Measurements from ENCODE around the gene MAPK8IP1.

DNA sequence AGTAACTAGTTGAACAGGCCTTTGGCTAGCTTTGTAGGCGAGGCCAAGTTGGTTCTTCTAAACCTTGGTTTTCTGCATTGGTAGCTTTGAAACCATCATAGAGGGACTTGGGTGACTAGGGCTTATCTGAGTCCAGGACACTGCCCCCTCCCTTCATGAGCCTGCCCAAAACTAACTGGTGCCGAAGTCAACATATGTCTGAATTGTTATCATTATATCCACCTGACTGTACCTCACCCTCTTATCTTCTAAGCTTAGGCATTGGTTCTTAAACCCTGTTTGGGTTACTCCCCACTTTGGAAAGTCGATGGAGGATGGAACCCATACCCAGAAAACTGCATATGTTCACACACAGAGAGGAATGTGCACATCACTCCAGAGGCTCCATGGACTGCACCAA is 7.6 kb upstream of the MAPK8IP1 start:
- TF ChIP-seq, protein P1, sequence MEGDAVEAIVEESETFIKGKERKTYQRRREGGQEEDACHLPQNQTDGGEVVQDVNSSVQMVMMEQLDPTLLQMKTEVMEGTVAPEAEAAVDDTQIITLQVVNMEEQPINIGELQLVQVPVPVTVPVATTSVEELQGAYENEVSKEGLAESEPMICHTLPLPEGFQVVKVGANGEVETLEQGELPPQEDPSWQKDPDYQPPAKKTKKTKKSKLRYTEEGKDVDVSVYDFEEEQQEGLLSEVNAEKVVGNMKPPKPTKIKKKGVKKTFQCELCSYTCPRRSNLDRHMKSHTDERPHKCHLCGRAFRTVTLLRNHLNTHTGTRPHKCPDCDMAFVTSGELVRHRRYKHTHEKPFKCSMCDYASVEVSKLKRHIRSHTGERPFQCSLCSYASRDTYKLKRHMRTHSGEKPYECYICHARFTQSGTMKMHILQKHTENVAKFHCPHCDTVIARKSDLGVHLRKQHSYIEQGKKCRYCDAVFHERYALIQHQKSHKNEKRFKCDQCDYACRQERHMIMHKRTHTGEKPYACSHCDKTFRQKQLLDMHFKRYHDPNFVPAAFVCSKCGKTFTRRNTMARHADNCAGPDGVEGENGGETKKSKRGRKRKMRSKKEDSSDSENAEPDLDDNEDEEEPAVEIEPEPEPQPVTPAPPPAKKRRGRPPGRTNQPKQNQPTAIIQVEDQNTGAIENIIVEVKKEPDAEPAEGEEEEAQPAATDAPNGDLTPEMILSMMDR (IDR thresholded peaks at IDR 0.05), result no peak
- no peak for TF ChIP-seq EP300 (IDR thresholded peaks at IDR 0.05)
- TF ChIP-seq POLR2A (IDR thresholded peaks at IDR 0.05), result no peak

Measured in stomach (tissue), 4 donors.